AML-193 (cell line): ENCODE measurements around the gene CD99.
"Not testable (repeated sequence)": the region's sequence is repeated elsewhere in the genome, so short reads cannot be mapped to it uniquely, and the experiment has no call there.

Experiments used
- DNase-seq, 2 experiments: peaks; one replicate each; lab custom pipeline; 2025; lab: John Stamatoyannopoulos, UW

Gene CD99

GRCh38 chrX:2769615-2770014, 78.5 kb downstream of the CD99 start:
- DNase-seq: no peak

DNA sequence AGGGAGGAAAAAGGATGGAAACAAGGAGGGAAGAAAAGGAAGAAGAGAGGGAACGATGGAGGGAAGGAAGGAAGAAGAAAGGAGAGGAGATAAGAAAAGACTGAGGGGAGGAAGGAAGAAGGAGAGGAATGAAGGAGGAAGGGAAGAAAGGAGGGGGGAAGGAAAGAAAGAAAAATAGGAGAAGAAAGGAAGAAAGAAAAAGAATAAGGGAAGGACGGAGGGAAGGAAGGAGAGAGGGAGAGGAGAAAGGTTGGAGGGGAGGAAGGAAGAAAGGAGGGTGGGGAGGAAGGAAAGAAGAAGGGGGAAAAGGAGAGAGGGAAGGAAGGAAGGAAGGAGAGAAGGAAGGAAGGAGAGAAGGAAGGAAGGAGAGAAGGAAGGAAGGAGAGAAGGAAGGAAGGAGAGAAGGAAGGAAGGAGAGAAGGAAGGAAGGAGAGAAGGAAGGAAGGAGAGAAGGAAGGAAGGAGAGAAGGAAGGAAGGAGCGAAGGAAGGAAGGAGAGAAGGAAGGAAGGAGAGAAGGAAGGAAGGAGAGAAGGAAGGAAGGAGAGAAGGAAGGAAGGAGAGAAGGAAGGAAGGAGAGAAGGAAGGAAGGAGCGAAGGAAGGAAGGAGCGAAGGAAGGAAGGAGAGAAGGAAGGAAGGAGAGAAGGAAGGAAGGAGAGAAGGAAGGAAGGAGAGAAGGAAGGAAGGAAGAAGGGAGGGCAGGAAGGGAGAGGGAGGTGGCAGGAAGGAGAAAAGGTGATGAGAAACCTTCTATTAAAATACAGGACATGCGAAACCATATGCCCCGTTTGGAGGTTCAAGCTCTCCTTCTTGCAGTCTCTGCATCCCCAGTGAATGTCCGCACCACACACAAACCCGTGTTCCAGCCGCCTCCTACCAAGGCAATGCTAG, 82.3 kb downstream of the CD99 start:
- not testable (repeated sequence) for DNase-seq

- DNase-seq: no peak
Measured at GRCh38 chrX:2774057-2774456, 83.0 kb downstream of the CD99 start.

DNA sequence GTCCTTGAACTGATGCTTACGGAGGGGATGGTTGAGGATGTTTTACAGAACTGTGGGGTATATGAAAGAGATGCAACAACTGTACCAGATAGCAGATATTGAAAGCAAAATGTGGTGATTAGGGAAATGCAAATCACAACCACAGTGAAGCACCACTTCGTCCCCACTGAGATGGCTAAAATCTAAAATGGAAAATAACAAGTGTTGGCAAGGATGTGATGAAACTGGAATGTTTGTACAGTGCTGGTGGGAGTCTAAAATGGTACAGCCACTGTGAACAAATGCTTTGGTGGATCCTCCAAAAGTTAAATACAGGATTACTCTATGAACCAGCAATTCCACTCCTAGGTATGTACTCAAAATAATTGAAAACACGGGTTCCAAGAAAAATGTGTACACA, 83.7 kb downstream of the CD99 start:
- no peak for DNase-seq

DNA sequence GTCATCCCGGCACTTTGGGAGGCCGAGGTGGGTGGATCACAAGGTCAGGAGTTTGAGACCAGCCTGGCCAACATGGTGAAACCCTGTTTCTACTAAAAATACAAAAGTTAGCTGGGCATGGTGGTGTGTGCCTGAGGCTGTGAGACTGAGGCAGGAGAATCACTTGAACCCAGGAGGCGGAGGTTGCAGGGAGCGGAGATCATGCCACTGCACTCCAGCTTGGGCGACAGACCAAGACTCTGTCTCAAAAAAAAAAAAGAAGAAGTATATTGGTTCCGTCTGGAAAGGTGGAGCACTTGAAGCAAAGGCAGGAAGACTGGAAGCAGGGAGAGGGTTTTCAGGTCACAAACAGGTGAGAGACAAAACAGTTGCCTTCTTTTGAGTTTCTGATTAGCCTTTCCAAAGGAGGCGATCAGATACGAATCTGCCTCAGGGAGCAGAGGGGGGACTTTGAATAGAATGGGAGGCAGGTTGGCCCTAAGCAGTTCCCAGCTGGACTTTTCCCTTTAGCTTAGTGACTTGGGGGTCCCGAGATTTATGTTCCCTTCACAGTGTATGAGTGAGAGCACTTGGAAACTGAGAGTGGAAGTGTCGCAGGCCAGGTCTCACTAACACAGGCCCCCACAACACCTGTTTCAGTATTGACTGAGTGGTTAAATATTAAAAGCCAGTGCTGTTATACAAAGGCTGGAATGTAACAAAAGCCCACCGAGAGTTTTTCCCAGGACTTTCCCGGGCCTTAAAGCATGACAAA, 89.6 kb downstream of the CD99 start:
- DNase-seq: not testable (repeated sequence)

DNA sequence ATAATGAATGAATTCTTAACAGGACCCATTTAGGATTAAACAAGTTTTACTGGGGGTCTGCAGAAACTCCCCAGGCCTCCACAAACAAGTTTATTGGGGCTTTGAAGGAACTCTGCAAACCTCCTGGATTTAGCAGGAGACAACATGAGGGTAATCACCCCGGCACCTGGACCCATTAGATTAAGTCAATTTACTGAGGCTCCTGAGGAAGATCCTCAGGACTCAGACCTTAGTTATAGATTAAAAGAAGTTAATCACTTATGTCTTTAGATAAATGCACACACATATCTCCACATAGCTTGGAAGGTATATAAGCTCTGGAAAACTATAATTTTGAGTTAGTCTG, 90.1 kb downstream of the CD99 start:
- DNase-seq: no peak

- DNase-seq: no peak
Measured at GRCh38 chrX:2781698-2782097, 90.6 kb downstream of the CD99 start.

- DNase-seq: no peak
Measured at GRCh38 chrX:2782171-2782570, 91.1 kb downstream of the CD99 start.

GRCh38 chrX:2782778-2783177, 91.7 kb downstream of the CD99 start:
- no peak for DNase-seq

DNA sequence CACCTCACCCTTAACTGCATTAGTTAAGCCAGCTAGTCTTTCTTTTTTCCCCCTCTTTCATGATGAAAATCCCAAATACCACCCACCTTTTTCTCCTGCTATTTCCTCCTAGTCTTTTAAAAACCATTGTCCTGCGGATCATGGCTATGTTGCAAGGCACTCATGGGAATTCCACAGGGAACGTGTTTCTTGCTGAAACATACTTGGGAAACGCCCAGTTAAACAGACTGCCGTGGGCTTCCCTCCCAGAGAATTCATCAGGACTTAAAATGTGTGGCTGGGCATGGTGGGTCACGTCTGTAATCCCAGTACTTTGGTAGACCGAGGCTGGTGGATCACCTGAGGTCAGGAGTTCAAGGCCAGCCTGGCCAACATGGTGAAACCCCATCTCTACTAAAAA, 92.9 kb downstream of the CD99 start:
- no peak for DNase-seq

DNA sequence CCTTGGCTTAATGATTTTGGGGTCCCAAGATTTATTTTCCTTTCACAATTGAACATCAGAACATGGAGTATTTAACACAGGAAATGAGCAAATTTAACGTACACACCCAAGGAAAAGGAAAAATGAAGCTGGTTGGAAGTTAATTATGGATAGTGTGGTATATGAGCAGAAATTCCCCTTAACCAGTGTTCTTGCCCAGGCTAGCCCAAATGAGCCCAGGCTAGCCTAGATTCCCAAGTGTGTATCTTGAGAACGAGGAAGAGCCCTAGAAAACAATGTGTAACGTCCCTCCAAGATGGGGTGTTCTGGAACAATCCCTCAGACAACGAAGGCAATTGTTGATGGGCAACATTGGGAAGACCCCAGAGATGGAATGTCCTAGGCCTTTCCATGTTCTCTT, 94.4 kb downstream of the CD99 start:
- DNase-seq: no peak

DNA sequence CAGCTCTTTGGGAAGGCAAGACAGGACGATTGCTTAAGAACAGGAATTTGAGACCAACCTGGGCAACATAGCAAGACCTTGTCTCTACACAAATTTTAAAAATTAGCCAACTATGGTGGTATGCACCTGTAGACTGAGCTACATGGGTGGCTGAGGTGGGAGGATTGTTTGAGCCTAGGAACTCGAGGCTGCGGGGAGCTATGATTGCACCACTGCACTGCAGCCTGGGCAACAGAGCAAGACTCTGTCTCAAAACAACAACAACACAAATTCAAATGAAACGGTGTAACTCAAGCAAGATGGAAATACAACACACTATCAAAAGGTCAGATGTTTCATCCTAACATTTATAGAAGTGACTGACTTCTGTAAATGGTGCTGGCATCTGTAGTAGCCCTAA, 97.9 kb downstream of the CD99 start:
- no peak for DNase-seq

GRCh38 chrX:2789569-2789968, 98.5 kb downstream of the CD99 start:
- DNase-seq: no peak
